ENCODE results near the gene POC1B.

GRCh38 chr12:89537389-89537788 lies 11.5 kb upstream of the POC1B start:
- TF ChIP-seq GABPA (IDR thresholded peaks at IDR 0.05 in 1 of 2, conservative IDR thresholded peaks at IDR 0.05 in 1 of 2) (no peak), HNF4G (IDR thresholded peaks at IDR 0.05) (no peak), FOXA1 (IDR thresholded peaks at IDR 0.05) (no peak), CTCF (IDR thresholded peaks at IDR 0.05; ENCODE audit: low read depth, low read length, missing input control) (no peak), REST (IDR thresholded peaks at IDR 0.05) (no peak), RAD21 (IDR thresholded peaks at IDR 0.05) (no peak)
